Measurements from ENCODE around the gene GALNT2. TPM values are rescaled to one million over a fixed set of nuclear protein-coding genes. Genes with fewer than 3 reads are reported as not detected.

Gene GALNT2
- total and polyA plus RNA-seq, 2 of the 13 experiments (the other 11 are each of a cell fraction or from before 2014, with no cell fraction given) = 39.3 to 39.6 TPM

- Histone ChIP-seq H3K36me3 (replicated peaks in 1 of 2; ENCODE audit: control insufficient read depth in 1 of 2, insufficient read depth in 2 of 2, low read length in 2 of 2) (no peaks in the 10 kb centered on the region), H3K27ac (ENCODE audit: extremely low read length, insufficient read depth, low read length) (no peak overlapping the region), H3K9ac (ENCODE audit: insufficient read depth, low read depth, low read length) (no peak overlapping the region), H2AFZ (ENCODE audit: low read length) (no peak overlapping the region), H3K4me2 (ENCODE audit: low read depth, low read length) (no peak overlapping the region), H3K4me3 (replicated peaks in 1 of 3; ENCODE audit: insufficient read depth in 1 of 3, low read depth in 2 of 3, low read length in 3 of 3) (no peak overlapping the region), H3K4me1 (ENCODE audit: insufficient read depth, low read length) (peaks cover 15% of the 10 kb centered on the region), H3K9me3 (ENCODE audit: low read length) (no peaks in the 10 kb centered on the region), H4K20me1 (ENCODE audit: insufficient read depth, low read length) (no peaks in the 10 kb centered on the region), H3K27me3 (ENCODE audit: control insufficient read depth in 1 of 2, insufficient read depth in 2 of 2, low read length in 2 of 2) (peaks cover 1 to 15% of the 10 kb centered on the region in 2 experiments; a peak in 2 of 5 replicates), H3K79me2 (ENCODE audit: insufficient read depth, low read length) (no peaks in the 10 kb centered on the region)
- FAIRE-seq (no peak), ATAC-seq (no peak), DNase-seq (ENCODE audit: low spot score) (no peak)
- ChIA-PET POLR2A (no interaction called here), CTCF (ENCODE audit: low intra/inter-chr PET ratio, low total read pairs) (no interaction called here)
- intact Hi-C loops (cut with micrococcal nuclease; ENCODE audit: unreplicated experiment) (no loop called here), in situ Hi-C loops (cut with HindIII; ENCODE audit: extremely low pct_ligation_motif_present, low pct_unique_long_range_greater_than_20kb) (no loop called here)
- WGBS (ENCODE audit: low lambda C conversion rate) = 59% methylated on average over 21 of the region's 28 CpGs
- TF ChIP-seq ZNF782 (CRISPR knock-in tag; IDR thresholded peaks at IDR 0.05; ENCODE audit: borderline replicate concordance) (no peak), SOX5 (CRISPR knock-in tag; IDR thresholded peaks at IDR 0.05; ENCODE audit: borderline replicate concordance) (no peak), MIXL1 (CRISPR knock-in tag; IDR thresholded peaks at IDR 0.05) (no peak), MATR3 (CRISPR knock-in tag; IDR thresholded peaks at IDR 0.05) (no peak), LCORL (IDR thresholded peaks at IDR 0.05) (no peak), LCORL (CRISPR knock-in tag; IDR thresholded peaks at IDR 0.05) (no peak), ZNF614 (CRISPR knock-in tag; IDR thresholded peaks at IDR 0.05; ENCODE audit: borderline replicate concordance) (no peak), MAX (IDR thresholded peaks at IDR 0.05) (no peak), BATF2 (CRISPR knock-in tag; IDR thresholded peaks at IDR 0.05) (no peak), DZIP1 (CRISPR knock-in tag; IDR thresholded peaks at IDR 0.05) (no peak), CSRNP1 (CRISPR knock-in tag; IDR thresholded peaks at IDR 0.05) (no peak)
- no TSS peak for BruUV-seq (replicated peaks)
Observed at GRCh38 chr1:230291731-230292620, 224.9 kb downstream of the GALNT2 start.

Data from HepG2 (cell line).